MM.1S (cell line): ENCODE results near the gene SPAG16.

ENCODE experiments used
- EZH2 ChIP-seq: fragments of 300-600 bp; sonication (generic); optimal IDR thresholded peaks from 2 replicates; pipeline ENCODE3; 2017; ENCODE audit warnings: low read depth, mild to moderate bottlenecking, antibody characterized with exemption, low read length, mixed read lengths
- TF ChIP-seq, protein P1 (sequence below): fragments of 300-600 bp; sonication (generic); IDR thresholded peaks from 2 replicates; pipeline ENCODE4 v1.5.1; 2016; ENCODE audit warnings: antibody characterized with exemption, low read length, mixed read lengths

DNA sequence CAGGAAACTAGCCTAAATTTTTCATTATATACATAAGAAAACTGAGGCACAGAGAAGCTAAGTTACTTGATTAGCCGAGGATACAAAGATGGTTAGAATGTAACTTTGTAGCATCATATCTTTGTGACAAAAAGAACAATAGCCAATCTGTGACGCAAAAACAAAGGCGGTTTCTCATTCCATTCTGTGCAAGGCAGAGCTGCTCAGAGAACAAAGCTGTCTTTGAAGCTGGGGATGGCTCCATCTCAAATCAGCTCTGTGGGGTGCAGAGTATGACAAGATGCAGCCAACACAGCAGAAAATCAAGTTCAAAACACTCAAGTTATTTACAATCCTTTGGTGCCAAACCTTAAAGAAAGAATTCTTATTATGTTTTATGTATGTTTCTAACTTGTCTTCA lies 1044.7 kb downstream of the SPAG16 start:
- TF ChIP-seq EZH2 = no peak
- TF ChIP-seq, protein P1, sequence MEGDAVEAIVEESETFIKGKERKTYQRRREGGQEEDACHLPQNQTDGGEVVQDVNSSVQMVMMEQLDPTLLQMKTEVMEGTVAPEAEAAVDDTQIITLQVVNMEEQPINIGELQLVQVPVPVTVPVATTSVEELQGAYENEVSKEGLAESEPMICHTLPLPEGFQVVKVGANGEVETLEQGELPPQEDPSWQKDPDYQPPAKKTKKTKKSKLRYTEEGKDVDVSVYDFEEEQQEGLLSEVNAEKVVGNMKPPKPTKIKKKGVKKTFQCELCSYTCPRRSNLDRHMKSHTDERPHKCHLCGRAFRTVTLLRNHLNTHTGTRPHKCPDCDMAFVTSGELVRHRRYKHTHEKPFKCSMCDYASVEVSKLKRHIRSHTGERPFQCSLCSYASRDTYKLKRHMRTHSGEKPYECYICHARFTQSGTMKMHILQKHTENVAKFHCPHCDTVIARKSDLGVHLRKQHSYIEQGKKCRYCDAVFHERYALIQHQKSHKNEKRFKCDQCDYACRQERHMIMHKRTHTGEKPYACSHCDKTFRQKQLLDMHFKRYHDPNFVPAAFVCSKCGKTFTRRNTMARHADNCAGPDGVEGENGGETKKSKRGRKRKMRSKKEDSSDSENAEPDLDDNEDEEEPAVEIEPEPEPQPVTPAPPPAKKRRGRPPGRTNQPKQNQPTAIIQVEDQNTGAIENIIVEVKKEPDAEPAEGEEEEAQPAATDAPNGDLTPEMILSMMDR = no peak
